PC-3 (cell line): ENCODE measurements around the gene AKAP8L. TPM values are rescaled to one million over a fixed set of nuclear protein-coding genes. Genes with fewer than 3 reads are reported as not detected.
A peak's percentile ranks its signal among the peaks of the same experiment; 100 is the strongest.

Source experiments
- ATAC-seq: fragments of 200-7000 bp; cut with Tn5 transposase; 2 replicates; pipeline ENCODE4 v1.9.1; 2020; ENCODE audit warnings: mild to moderate bottlenecking, moderate library complexity
- BruUV-seq: library from RNA; stranded (reverse); fragments of 400-500 nt; replicated peaks from 2 replicates; lab custom pipeline; 2021; lab: Mats Ljungman, UMichigan
- CTCF ChIA-PET: fragments of 300-600 bp; sonication (Branson Sonifier 250); formaldehyde crosslinking; loops from one replicate; lab custom pipeline; 2022; ENCODE audit warnings: antibody characterized with exemption; lab: Charles Lee
- POLR2A ChIA-PET: fragments of 300-600 bp; sonication (Branson Sonifier 250); formaldehyde crosslinking; loops from one replicate; lab custom pipeline; 2022; ENCODE audit warnings: antibody characterized with exemption; ENCODE audit not compliant: unreplicated experiment; lab: Charles Lee
- DNase-seq: peaks from one replicate; pipeline ENCODE4 v3.0.0-alpha.2; 2015
- H2AFZ ChIP-seq: fragments of 300-600 bp; sonication (generic); 2 replicates; pipeline ENCODE4 v1.6.0; 2016; ENCODE audit warnings: antibody characterized with exemption, low read length
- H3F3A ChIP-seq: fragments of 300-600 bp; sonication (generic); one replicate; pipeline ENCODE4 v1.6.0; 2017; ENCODE audit warnings: antibody characterized with exemption, low read length, control low read depth, mild to moderate bottlenecking; ENCODE audit not compliant: unreplicated experiment
- H3K27ac ChIP-seq: fragments of 300-600 bp; sonication (generic); 2 replicates; pipeline ENCODE4 v1.5.1; 2016; ENCODE audit warnings: mild to moderate bottlenecking, low read length
- H3K27me3 ChIP-seq: fragments of 300-600 bp; sonication (generic); 2 replicates; pipeline ENCODE4 v1.6.1; 2016; ENCODE audit warnings: low read length, mixed read lengths
- H3K36me3 ChIP-seq: fragments of 300-600 bp; sonication (generic); 2 replicates; pipeline ENCODE4 v1.6.1; 2016; ENCODE audit warnings: low read depth, mixed run types, low read length, mixed read lengths
- H3K4me1 ChIP-seq: fragments of 300-600 bp; sonication (generic); 2 replicates; pipeline ENCODE4 v1.5.1; 2016; ENCODE audit warnings: low read length; ENCODE audit not compliant: insufficient read depth
- H3K4me2 ChIP-seq: fragments of 300-600 bp; sonication (generic); 2 replicates; pipeline ENCODE4 v1.6.0; 2016; ENCODE audit warnings: low read length
- H3K4me3 ChIP-seq: fragments of 300-600 bp; sonication (generic); 2 replicates; pipeline ENCODE4 v1.5.1; 2016; ENCODE audit warnings: mild to moderate bottlenecking, low read length, mixed read lengths
- H3K79me2 ChIP-seq: fragments of 300-600 bp; sonication (generic); 2 replicates; pipeline ENCODE4 v1.6.1; 2017; ENCODE audit warnings: low read length, mixed read lengths
- H3K9ac ChIP-seq: fragments of 300-600 bp; sonication (generic); 2 replicates; pipeline ENCODE4 v1.6.0; 2016; ENCODE audit warnings: mild to moderate bottlenecking, low read length
- H3K9me2 ChIP-seq: fragments of 300-600 bp; sonication (generic); replicated peaks from 2 replicates; pipeline ENCODE4 v1.6.1; 2016; ENCODE audit warnings: mixed run types, low read length, mixed read lengths
- H3K9me3 ChIP-seq: fragments of 300-600 bp; sonication (generic); 2 replicates; pipeline ENCODE4 v1.6.1; 2016; ENCODE audit warnings: low read length, mixed read lengths
- H4K20me1 ChIP-seq: fragments of 300-600 bp; sonication (generic); 2 replicates; pipeline ENCODE4 v1.6.1; 2016; ENCODE audit warnings: low read length, mixed read lengths
- CTCF ChIP-seq: fragments of 300-600 bp; sonication (generic); conservative IDR thresholded peaks from 2 replicates; pipeline ENCODE4 v1.5.1; 2017; ENCODE audit warnings: antibody characterized with exemption, low read depth, mild to moderate bottlenecking, low read length
- EZH2 ChIP-seq: fragments of 300-600 bp; sonication (generic); IDR thresholded peaks from one replicate; pipeline ENCODE4 v1.6.1; 2017; ENCODE audit warnings: antibody characterized with exemption, mild to moderate bottlenecking, low read length; ENCODE audit not compliant: unreplicated experiment
- EZH2phosphoT487 ChIP-seq: fragments of 300-600 bp; sonication (generic); IDR thresholded peaks from 2 replicates; pipeline ENCODE4 v1.6.1; 2018; ENCODE audit warnings: mild to moderate bottlenecking, antibody characterized with exemption, low read length, borderline replicate concordance
- intact Hi-C: fragments of 100-400 bp; cut with micrococcal nuclease; formaldehyde crosslinking; loops from 2 replicates; pipeline ENCODE4 v1.9.0; 2023
- total RNA-seq: library from RNA; depleted of rRNA; stranded (reverse); fragments of >200 nt; gene quantifications from 2 replicates; pipeline ENCODE4 v1.2.3, GENCODE V29; 2014

Gene AKAP8L
- total RNA-seq, 1 experiment from 2014 or later: 97.9 TPM

GRCh38 chr19:15381429-15381828 is 37.4 kb downstream of the AKAP8L start:
- ATAC-seq (no peak), DNase-seq (no peak)
- Histone ChIP-seq H4K20me1 (peaks cover 17% of the 10 kb centered on the region), H3K27me3 (no peaks in the 10 kb centered on the region), H3K36me3 (peaks cover 10% of the 10 kb centered on the region; the same call in 1 of the 2 replicates), H3K9ac (no peak overlapping the region), H3K4me1 (peaks cover 20% of the 10 kb centered on the region), H3K9me2 (no peaks in the 10 kb centered on the region), H3K4me2 (no peak overlapping the region), H3K27ac (no peak overlapping the region), H3K9me3 (no peaks in the 10 kb centered on the region), H2AFZ (no peak overlapping the region), H3F3A (peaks cover 10% of the 10 kb centered on the region), H3K79me2 (peaks cover 33% of the 10 kb centered on the region), H3K4me3 (no peak overlapping the region)
- CTCF ChIA-PET: no interaction called here
- TF ChIP-seq CTCF: no peak
- TF ChIP-seq EZH2phosphoT487: no peak
- no peak for TF ChIP-seq EZH2
- intact Hi-C loops: no loop called here
- POLR2A ChIA-PET: no interaction called here
- BruUV-seq: no TSS peak

- Histone ChIP-seq H3K27me3 (no peaks in the 10 kb centered on the region), H3K9me3 (no peaks in the 10 kb centered on the region), H3K27ac (peak overlapping the region; percentile 85), H3K4me2 (peak overlapping the region; percentile 86), H3F3A (peaks cover 10% of the 10 kb centered on the region), H2AFZ (peak overlapping the region; percentile 83), H3K9ac (peak overlapping the region; percentile 92), H3K36me3 (peaks cover 6% of the 10 kb centered on the region; the same call in 1 of the 2 replicates), H3K4me1 (peaks cover 21% of the 10 kb centered on the region), H4K20me1 (peaks cover 26% of the 10 kb centered on the region), H3K4me3 (peak overlapping the region; percentile 88), H3K9me2 (no peaks in the 10 kb centered on the region), H3K79me2 (peaks cover 43% of the 10 kb centered on the region)
- ATAC-seq (peak; percentile 52), DNase-seq (peak; percentile 67)
- BruUV-seq: no TSS peak
- intact Hi-C loops: loop anchor here (1.0 kb wide), 1 partner anchor 39 kb away; no protein-coding TSS in a partner anchor
- CTCF ChIA-PET: interaction anchor here (0.5 to 1.6 kb wide), 3 partner anchors 176 to 288 kb away, joined by 3 to 13 read pairs (median 4); no protein-coding TSS in a partner anchor
- TF ChIP-seq CTCF: no peak
- no peak for TF ChIP-seq EZH2
- TF ChIP-seq EZH2phosphoT487: no peak
- POLR2A ChIA-PET: interaction anchor here (0.6 to 2.7 kb wide), 7 partner anchors 21 to 541 kb away, joined by 3 to 23 read pairs (median 4); partner anchors contain the start of gene AKAP8L
These were observed 38.7 kb downstream of the AKAP8L start for GRCh38 chr19:15379999-15380647.
